NCI-H187 (cell line): ENCODE results near the gene FADS3.
A peak's percentile ranks its signal among the peaks of the same experiment; 100 is the strongest.

Experiments used
- DNase-seq, 2 experiments: peaks; one replicate each; lab custom pipeline; 2025; lab: John Stamatoyannopoulos, UW

The FADS3 gene

DNA sequence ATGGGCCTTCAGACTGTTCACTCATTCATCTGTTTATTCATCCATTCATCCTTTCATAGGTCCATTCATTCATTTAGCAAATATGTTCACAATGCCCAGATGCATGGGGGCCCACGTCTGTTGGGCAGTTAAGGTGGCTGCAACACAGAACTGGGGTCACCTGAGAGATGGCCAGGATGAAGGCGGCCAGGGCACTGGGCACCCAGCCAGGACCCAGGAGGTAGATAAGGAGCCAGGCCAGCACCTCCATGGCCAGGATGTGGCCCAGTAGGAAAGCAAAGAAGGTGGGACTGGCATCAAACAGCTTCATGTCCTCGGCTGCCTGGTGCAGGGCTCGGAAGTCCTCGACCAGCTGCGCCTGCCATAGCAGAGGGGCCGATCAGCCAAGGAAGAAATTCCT lies 12.2 kb downstream of the FADS3 start:
- no peak for DNase-seq

DNA sequence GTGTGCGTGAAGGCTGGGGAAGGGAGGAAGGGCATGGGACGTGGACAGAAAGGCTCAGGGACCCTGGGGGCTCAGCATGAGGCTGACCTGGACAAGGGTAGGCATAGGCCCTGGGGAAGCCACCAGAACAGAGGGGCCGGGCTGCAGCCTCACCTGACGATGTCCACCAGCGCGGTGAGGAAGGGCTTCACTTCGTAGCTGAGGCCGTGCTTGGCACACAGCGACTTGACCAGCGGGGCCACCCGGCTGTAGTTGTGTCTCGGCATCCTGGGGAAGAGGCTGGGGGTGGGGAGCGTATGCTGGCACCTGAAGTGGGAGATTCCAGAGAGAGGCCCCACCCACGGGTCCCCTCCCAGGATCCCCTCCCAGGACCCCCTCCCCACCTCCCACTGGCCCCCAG lies 15.6 kb downstream of the FADS3 start:
- no peak for DNase-seq

DNA sequence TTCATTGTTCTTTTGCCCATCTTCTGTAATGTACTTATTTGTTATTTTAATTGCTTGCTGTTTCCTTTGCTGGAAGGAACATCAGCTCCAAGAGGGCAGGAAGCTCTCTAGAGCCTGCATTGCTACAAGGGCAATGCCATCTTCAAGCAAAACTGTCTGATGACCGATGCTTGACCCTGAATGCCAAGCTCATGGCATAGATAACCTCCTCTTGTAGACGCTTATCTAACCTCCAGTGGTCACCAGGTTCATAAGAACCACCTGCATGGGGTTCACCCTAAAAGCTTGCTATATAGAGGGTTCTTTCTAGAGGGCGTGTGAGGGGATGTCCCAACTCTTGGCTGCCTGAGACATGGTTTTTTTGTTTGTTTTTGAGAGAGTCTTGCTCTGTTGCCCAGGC lies 16.5 kb downstream of the FADS3 start:
- DNase-seq, result no peak

DNA sequence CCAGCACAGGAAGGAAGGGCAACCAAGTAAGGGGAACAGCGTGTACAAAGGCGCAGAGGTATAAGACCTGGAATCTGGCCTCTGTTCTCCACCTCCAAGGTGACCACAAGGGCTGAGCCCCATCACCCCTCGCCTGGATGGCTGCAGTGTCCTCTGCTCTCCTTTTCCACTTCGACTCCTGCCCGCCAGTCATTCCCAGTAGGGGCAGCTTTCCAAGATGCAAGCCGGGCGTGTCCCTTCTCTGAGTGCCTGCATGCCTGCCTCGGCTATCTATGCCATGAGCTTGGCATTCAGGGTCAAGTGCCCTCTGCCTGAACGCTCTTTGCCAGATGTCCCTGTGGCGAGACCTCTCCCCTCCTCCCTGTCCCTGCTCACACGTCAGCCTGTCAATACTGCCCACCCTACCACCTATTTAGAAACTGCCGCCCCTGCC lies 17.0 kb downstream of the FADS3 start:
- no peak for DNase-seq

DNA sequence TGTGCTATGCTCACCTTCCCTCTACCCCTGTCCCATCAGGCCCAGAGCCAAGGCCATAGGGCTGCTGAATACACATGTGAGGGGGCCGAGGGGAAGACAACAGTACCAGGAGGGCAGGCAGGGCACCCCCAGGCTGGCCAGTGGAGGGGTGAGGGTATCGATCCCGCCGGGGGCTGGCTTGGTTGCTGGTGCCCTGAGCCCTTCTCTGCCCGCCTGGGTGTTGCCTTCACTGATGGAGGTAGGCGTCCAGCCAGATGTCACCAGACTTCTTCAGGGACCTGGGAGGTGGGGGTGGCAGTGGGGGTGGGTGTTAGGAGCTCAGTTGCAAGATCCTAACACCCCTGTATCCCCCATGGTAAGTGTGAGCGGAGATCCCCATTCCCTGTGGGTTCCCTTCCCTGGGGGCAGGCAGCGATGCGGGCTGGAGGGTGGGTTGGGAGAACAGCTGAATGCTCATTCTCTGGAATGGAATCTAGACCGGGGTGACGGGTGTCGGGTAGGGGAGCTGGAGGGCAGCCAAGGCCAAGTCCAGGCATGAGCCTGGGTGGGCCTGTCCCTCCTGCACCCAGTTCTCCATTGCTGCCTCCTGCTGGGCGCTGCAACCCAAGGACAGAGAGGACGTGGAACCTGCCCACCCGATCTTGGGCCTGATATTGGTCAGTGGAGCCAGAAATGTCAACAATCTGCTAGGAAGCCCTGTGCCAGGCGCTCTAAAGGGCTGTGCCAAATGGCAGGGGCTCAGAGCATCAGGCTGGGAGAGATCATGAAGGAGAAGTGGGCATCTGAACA lies 17.6 kb downstream of the FADS3 start:
- DNase-seq, result no peak

- no peak for DNase-seq
Measured at GRCh38 chr11:61872935-61873565, 18.3 kb downstream of the FADS3 start.

GRCh38 chr11:61871158-61871597 lies 20.2 kb downstream of the FADS3 start:
- DNase-seq, result peak; percentile 52 to 53

GRCh38 chr11:61870541-61871031 lies 20.8 kb downstream of the FADS3 start:
- DNase-seq, result no peak

DNA sequence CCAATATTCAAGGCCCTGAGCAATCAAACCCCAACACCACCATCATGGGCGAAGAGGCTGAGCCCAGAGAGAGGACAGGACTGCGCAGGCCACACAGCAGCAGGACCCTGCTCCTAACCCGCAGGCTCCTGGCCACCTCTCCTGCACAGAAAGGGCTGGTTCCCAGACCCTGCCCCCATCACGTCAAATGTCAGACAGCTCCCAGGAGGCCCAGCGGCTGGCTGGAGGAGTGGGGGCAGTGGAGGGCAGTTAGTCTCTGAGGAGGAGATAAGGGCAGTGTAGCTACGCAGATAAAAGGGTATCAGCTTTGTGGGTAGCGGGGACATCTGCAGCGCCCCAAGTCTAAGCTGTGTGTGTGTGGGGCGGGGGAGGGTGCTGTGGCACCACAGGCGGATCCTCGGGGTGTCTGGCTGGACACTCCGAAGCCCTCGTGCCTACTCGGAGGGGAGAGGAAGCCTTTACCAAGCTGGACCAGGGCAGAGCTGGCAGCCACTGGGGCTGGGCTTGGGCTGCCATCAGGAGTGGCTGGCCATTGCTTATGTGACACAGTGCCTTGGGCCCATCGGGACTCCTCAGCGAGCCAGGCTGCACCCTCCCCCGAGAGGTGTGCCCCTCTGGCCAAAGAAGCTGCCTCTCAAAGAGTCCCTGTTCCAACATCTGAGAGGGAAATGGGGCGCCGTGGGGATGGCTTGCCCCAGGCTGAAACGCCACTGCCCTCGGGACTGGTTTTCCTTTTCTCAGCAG lies 21.5 kb downstream of the FADS3 start:
- DNase-seq, result no peak

- no peak for DNase-seq
Measured at GRCh38 chr11:61869429-61869707, 22.0 kb downstream of the FADS3 start.

- no peak for DNase-seq
Measured at GRCh38 chr11:61868571-61869428, 22.5 kb downstream of the FADS3 start.

DNA sequence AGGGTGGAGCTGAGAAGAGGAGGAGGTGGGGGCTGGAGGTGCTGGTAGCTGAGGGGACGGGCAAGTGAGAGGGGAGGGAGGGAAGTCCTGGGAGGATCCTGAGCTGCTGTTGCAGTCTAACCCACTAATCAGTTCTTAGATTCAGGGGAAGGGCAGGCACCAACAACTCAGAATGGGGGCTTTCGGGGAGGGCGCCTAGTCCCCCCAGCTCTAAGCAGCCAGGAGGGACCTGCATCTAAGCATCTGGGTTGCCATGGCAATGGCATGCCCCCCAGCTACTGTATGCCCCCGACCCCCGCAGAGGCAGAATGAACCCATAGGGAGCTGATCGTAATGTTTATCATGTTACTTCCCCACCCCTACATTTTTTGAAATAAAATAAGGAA lies 24.4 kb downstream of the FADS3 start:
- DNase-seq, result no peak

DNA sequence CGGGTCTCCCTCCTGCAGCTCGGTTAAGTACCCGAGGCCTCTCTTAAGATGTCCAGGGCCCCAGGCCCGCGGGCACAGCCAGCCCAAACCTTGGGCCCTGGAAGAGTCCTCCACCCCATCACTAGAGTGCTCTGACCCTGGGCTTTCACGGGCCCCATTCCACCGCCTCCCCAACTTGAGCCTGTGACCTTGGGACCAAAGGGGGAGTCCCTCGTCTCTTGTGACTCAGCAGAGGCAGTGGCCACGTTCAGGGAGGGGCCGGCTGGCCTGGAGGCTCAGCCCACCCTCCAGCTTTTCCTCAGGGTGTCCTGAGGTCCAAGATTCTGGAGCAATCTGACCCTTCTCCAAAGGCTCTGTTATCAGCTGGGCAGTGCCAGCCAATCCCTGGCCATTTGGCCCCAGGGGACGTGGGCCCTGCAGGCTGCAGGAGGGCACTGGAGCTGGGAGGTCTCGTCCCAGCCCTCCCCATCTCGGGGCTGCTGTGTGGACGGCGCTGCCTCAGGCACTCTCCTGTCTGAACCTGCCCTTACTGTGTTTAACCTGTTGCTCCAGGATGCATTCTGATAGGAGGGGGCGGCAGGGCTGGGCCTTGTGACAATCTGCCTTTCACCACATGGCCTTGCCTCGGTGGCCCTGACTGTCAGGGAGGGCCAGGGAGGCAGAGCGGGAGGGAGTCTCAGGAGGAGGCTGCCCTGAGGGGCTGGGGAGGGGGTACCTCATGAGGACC lies 25.0 kb downstream of the FADS3 start:
- no peak for DNase-seq

GRCh38 chr11:61864814-61865775 lies 26.2 kb downstream of the FADS3 start:
- no peak for DNase-seq

DNA sequence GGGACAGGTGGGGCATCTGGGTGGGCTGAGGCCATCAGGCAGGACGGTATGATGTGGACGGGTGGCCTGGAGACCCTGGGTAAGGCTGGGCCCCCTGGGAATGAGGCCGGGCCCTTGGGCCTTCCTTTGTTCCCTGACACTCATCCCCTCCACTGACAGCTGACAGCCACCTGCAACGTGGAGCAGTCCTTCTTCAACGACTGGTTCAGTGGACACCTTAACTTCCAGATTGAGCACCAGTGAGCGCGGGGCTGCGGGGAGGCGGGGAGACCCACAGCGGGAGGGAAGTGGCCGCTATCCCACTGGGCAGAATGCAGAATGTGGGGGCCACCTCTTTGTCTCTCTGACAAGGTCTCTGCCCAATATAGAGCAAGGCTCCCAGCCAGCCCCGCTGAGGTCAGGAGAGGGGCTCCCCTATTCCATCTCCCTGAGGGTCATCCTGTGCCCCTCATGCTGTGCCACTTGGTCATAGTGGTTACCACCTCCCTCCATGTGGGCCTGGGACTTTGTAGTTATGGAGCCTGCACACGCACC lies 27.7 kb downstream of the FADS3 start:
- no peak for DNase-seq

- DNase-seq, result no peak
Measured at GRCh38 chr11:61862714-61863547, 28.4 kb downstream of the FADS3 start.

GRCh38 chr11:61861634-61862033 lies 29.7 kb downstream of the FADS3 start:
- DNase-seq, result no peak

- DNase-seq, result no peak
Measured at GRCh38 chr11:61860054-61860903, 31.1 kb downstream of the FADS3 start.
